HG03457 (cell line): ENCODE results near the gene IDNK.
"Not testable (repeated sequence)": the region's sequence is repeated elsewhere in the genome, so short reads cannot be mapped to it uniquely, and the experiment has no call there.

ENCODE experiments used
- ATAC-seq: cut with Tn5 transposase; IDR thresholded peaks from one replicate; pipeline ENCODE4 v1.9.1; 2021; ENCODE audit warnings: moderate number of reproducible peaks; ENCODE audit not compliant: unreplicated experiment

IDNK gene

DNA sequence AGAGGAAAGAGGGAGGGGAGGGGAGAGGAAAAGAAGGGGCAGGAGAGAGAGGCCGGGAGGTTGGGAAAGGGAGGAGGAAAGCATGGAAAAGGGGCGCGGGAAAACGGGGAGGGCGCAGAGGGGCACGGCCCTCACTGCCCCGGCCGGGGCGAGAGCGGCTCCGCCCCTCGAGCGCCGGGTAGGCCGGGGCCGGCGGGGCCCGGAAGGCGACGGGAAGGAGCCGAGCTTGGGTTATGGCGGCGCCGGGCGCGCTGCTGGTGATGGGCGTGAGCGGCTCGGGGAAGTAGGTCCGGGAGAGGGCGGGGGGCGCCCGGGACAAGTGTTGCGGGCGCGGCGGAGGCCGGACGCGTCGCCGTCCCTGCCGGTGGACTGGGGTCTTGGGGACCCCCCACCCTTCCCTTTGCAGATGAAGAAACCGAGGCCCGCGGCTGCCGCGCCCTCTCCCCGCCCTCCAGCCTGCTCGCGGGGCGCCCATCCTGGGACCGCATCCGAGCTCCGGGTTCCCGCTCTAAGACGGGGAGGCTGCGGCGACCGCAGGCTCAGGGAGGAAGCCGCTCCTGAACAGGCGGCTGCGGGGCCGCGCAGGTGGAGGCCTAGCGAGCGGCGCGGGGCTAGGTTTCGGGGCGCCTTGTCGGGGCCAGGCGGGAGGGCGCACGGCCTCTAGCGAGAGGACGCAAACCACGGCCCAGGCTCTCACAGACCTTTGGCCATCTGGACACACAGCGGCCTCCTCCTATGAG, at the start of gene IDNK:
IDNK (plus strand) TSS at position 205 of the 740 bp plus-strand sequence; CDS start at position 234, 29 bp downstream.
- ATAC-seq = peak; percentile 73

DNA sequence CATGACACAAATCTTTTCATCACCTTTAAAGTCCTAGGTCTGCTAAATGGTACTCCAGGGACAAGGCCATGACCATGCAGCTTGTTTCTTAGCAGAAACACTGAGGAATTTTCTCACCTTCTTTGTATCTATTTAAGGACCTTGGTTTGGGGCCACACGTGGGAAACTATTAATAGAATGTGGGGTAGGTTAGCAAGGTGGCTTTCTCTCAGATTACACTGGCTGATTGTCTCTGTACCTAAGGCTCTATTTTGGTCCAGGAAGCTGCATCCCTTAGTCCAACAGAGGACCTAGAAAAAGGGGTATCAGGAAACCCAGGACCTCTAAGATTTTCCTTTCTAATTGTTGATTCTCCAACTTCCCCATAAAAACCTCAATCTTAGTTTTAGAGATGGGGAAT, 48.5 kb upstream of the IDNK start:
- ATAC-seq = no peak

DNA sequence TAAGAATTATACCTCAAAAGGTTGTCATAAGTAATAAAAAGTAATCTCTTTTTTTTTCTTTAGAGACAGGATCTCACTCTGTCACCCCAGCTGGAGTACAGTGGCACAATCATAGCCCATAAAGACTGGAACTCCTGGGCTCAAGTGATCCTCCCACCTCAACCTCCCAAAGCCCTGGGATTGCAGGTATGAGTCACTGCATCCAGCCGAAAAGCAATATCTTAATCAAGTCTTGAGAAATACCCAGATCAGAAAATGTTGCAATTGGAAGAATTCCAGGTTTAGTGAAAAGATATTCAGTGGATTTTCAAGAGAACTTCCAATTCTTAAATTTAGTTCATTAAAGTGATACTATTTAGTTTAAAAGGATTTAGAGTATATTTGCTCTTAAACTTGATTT, 40.9 kb upstream of the IDNK start:
- ATAC-seq = no peak

DNA sequence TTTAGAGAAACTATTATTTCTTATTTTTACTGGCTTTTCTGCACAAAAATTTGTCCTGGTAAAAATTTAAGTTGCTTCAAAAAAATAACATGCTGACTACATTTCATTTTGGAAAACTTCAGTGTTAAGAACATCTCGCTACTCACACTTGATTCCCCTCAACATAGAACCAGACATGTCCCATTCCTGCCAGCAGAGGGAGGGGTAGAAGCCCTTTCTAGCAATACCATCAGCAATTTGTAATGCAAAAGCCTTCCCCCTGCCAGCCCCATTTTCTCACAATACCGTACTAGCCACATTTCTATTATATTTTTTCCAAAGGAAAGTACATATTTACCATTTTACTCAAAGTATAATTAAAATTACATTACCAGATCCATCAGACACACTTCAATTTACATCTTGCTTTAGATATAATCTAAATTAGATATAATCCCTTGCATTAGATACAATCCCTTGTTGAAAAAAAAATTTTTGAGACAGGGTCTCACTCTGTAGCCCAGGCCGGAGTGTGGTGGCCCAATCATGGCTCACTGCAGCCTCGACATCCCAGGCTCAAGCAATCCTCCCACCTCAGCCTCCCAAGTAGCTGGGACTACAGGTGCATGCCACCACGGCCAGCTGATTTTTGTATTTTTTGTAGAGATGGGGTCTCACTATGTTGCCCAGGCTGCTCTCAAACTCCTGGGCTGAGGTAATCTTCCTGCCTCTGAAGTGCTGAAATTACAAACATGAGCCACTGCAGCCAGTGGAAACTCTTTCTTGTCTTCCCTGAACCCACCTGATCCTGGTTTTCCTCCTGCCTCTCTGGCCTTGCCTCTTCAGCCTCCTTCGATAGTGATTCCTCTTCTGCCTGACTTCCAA, 39.6 kb upstream of the IDNK start:
- ATAC-seq = no peak

DNA sequence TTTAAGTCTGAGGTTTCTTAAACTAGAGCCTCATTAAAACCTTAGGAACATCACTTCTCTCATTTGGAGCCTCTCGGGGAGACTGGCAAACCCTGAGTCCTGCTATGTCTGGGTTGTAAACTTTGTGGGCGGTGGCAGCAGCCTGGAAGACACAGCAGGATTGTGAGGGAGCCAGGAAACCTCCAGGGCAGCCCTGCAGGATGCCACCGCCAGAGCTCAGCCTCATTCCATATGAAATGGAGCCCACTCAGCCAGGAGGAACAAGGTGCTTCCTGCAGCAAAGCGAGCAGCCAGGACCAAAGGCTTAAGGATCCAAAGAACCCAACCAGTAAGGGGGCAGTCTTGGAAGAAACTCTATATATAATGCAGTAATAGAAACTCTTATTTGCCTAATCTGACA, 37.9 kb upstream of the IDNK start:
- ATAC-seq = no peak

DNA sequence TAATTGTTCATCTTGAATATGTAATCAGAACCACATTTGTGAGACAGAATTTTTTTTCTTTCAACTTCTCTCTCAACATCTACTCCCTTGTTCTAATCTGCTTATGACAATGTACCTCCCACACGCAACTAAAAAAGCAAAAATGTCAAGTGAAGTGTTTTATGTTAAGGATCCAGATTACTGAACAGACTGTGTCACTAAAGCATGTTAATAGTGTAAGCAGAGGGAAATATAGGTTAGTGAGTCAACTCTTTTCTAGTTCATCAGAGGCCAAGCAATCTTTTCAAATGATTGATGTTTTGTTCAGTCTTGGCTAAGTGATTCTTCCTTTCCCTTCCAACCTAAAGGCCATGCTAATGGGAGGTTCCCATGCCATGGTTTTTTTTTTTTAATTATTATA, 34.7 kb upstream of the IDNK start:
- no peak for ATAC-seq

DNA sequence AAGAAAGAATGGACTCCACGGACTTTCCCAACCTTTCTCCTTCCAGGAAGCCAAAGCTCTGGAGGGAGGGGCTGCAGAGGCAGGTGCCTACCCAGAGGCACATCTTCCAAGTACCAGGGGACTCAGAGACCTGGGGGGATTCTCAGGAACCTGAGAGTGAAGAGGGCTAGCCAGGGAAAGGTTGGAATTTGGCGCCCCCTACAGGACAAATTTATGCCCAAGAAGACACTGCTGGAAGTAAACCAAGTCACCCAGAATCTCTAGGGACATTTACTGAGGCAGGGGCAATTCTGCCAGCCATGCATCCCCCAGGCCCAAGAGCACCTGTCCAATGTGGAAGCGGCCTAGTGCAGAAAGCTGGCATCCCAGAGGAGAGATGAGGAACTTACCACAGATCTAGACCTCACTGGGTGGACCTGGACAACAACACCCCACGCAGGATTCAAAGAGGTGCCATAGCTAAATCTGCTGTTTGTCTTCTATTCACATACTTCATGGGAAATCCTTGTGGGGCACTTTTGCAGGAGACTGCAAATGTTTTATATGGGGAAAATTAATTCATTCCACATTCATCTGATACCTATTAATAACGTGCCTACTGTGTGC, 25.9 kb upstream of the IDNK start:
- no peak for ATAC-seq

DNA sequence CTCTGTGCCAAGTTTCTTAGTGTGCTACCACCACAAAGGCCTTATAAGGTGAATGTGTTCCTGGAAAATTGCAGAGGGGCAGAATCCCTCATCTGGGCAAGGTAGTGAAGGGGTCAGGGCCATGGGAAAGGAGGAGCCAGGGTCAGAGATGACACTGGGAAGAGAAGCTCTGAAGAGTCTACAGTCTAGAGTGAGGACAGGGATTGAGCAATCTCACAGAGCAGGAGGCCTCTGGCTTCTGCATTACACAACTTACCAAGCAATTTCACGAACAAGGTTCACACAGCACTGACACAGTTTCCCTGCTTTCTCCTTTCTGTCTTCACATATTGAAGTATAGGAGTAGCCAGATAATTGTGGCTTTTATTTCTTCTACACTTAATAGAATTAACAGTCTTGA, 24.5 kb upstream of the IDNK start:
- ATAC-seq = no peak

DNA sequence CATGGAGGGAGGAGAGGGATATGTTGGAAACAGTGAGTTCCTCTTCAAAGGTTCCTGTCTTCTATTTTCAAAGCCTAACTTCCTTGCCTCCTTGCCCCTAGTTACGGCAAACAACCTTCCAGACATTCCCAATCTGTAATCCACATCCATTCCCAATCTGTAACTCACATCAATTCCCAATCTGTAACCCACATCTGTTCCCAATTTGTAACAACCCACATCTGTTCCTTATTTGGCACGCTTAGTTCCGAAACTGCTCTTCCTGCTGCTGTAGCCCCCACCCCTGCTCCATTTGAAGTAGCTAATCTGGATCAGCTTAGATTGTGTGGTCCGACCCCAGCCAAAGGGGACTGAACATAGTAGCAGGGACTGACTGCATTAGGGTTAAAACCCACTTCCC, 23.9 kb upstream of the IDNK start:
- no peak for ATAC-seq

DNA sequence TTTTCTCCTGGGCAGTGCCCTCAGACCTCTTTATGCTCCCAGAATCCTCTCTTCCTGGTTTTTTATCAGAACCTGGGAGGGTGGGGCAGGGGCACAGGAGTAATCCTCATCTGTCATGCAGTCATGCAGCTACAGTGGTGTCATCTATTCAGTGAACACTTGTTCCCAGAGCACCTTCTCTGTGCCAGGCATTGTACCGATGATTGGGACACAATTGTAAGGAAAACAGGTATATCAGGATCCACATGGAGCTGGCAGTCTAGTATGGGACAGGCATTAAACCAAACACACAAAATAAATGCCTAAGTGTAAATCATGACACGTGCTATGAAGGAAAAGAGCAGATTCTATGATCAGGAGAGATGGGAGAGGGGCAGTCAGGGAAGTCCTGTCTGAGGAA, 21.5 kb upstream of the IDNK start:
- ATAC-seq = no peak

DNA sequence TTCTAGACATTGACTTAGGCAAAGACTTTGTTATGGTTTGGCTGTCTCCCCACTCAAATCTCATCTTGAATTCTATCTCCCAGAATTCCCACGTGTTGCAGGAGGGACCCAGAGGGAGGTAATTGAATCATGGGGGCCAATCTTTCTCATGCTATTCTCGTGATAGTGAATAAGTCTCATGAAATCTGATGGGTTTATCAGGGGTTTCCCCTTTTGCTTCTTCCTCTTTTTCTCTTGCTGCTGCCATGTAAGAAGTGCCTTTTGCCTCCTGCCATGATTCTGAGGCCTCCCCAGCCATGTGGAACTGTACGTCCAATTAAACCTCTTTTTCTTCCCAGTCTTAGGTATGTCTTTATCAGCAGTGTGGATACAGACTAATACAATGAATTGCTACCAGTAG, 15.3 kb upstream of the IDNK start:
- not testable (repeated sequence) for ATAC-seq

DNA sequence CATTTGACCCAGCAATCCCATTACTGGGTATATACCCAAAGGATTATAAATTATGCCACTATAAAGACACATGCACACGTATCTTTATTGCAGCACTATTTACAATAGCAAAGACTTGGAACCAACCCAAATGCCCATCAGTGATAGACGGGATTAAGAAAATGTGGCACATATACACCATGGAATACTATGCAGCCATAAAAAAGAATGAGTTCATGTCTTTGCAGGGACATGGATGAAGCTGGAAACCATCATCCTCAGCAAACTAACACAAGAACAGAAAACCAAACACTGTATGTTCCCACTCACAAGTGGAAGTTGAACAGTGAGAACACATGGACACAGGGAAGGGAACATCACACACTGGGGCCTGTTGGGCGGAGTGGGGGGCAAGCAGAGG, 9.6 kb upstream of the IDNK start:
- not testable (repeated sequence) for ATAC-seq

DNA sequence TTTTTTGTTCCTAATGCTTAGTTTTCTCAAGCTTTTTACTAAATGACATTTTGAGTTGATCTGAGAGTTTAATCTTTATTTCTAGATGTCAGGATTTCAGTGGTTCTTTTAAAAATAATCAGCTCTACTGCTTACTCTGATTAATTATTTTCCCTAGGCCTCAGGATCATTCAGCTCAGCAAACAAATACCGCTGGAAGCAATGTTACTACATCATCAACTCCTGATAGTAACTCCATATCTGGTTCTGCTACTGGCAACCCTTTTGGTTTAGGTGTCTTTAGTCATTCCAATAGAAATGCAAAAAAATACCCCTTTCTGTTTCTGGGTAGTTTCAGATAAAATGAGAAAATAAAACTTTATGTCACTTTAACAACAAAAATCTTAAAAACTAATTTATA, 5.6 kb upstream of the IDNK start:
- ATAC-seq = no peak

DNA sequence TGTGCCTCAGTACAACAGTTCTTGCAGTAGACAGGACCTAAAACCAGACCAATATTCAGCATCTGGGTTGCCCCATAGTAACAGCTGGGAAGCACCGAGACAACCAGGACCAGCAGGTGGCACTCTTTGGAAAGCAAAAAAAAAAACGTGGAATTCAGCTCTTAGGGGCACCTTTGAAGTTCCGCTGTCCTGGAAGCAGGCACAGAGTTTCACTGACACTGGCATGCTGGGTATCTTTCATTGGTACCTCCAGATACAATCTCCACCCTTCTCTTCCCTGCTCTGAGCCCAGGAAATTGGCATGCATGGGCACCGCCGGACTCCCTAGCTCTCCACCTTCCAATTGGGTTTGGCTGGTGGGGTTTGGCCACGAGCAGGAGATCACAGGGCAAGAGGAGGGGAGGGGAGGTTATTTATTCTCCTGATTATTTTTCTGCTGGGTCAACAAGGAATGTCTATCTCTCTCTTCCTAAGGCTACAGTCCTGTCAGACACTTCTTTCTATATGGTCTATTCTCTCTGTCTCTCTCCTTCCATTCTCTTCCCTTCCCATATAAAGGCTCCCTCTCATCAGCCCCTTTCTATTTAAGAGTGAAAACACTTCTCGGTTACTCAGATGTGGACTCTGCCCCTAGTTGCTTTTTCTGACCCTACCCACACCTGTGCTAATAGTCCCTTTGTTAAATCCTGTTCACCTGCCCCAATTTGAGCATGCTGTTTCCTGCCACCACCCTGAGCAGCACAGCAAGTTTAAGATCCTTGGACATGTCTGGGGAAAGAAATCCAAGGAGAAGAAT, 1.9 kb upstream of the IDNK start:
- ATAC-seq = no peak

DNA sequence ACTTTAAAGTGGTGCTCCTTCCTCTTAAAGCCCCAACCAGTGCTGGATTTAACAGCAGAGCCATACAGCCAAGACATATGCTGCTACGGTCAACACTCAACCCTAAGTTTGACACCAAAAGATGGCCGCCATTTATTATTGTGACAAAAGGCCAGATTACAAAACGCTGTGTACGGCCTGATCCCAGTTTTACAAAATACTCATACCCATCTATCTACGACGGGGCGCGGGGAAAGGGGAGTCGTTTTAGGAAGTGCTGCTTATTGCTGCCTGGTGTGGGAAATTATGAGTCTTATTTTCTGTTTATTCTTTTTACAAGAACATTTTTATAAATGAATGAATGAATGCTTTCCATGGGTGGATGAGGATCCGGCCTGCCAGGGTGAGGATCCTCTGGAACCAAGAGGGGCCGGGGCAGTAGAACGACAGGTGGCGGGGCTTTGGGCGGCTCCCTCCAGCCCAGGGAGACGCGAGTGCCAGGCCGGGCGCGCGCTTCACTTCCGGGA, 457 bp upstream of the IDNK start:
- peak; percentile 35 for ATAC-seq

DNA sequence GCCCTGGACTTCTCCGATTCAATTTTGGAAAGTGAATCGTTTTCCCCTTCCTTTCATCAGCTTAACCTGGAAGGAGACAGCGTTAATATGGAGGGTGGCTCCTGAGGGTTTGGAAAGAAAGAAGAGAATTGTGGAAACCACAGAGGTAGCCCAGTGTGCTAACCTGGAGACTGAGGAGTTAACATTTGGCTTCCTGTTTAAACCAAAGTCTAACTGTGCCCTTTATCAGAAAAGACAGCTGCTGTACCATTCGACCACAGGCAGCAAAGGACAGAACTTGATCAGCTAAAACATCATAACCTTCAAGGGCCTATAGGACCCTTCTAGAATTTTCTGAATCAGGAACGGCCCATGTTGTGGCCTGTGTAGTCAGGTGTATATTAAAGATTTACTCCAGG, 735 bp downstream of the IDNK start:
- peak; percentile 23 for ATAC-seq

DNA sequence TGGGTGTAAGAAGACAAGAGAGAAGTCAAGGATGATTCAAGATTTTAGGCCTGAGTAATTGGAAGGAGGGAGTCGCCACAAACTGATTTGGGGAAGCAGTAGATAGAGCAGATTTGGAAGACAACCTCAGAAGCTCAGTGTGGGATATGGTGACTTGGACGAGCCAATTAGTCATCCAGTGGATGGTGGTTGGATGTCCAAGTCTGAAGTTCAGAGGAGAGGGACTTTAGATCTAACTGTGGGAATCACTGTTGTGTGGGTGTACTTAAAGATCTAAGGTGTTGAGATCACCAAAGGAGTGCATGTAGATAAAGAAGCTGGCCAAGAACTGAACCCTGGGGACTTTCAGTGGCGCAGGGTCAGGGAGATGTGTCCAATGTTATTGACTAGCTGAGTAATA, 2.2 kb downstream of the IDNK start:
- ATAC-seq = no peak

DNA sequence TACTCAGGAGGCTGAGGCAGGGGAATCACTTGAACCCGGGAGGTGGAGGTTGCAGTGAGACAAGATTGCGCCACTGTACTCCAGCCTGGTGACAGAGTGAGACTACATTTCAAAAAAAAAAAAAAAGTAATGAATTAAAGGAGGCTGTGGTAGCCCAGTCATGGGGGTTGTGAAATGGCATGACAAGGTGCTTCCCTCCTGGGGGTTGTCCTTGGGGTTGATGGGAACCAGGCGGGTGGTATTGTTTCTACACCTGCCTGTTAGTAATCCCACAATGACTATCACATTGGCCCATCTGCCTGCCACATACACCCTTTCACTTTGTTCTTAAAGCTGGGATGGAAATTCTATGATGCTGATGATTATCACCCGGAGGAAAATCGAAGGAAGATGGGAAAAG, 5.6 kb downstream of the IDNK start:
- no peak for ATAC-seq

DNA sequence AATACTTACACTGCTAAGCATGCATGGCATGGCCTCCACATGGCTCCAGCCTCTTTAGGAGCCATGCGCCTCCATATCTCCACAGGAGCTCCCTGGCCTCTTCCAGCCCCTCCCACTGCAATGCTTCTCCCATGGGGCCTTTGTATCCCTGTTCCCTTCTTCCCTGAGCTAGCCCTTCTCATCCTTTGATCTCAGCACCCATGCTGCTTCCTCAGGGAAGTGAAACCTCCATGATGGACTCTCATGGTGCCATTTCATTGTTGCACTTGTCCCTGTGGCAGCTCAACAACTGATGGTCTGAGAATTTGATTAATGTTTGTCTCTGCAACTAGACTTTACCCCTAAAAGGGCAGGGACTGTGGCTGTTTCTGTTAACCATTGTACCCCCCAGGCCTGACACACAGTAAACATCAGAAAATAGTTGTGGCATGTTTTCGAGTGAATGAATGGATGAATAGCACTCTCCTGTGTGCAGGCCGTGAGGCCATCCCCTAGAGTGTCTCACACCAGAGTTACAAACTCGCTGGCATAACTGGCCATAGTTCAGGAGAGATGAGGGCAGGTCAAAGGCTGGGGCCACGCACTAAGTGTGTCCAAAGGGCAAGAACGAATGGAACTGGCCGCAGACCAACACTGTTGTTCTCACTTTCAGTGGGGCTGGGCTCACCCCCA, 6.6 kb downstream of the IDNK start:
- no peak for ATAC-seq

DNA sequence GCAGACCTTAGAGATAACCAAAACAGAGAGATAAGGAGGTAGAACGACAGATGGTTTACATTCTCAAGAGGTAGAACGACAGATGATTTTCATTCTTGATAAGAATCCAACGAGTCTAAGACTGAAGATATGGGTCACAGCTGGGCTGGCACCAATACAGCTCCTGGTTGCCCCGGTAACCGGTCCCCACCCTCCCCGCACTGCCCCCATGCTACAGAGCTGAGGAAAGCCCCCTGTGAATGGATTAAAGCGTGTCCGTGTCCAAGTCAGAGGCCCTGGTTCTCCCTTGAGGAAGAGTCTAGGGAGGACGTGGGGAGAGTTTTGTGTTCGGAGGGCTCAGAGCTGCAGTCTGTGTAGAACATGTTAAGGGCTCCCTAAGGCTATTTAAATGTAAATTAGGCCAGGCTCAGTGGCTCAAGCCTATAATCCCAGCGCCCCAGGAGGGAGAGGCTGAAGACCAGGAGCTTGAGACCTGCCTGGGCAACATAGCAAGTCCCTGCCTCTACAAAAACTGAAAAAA, 8.1 kb downstream of the IDNK start:
- ATAC-seq = no peak
